Ovary (tissue), 9 donors: ENCODE measurements around the gene VPS35L. TPM values are rescaled to one million over a fixed set of nuclear protein-coding genes. Genes with fewer than 3 reads are reported as not detected.

Experiments
- DNase-seq, 5 donors: peaks; one replicate each; pipeline ENCODE4 v3.0.0-alpha.2; 2019 to 2020
- H3K27ac ChIP-seq, 2 donors: fragments of 200-600 bp; one replicate each; pipeline versions ENCODE4 v1.5.1 to v1.8.0; 2019 to 2022
- H3K27me3 ChIP-seq: fragments of 200-600 bp; one replicate; pipeline ENCODE4 v1.8.0; 2022
- H3K36me3 ChIP-seq: fragments of 200-600 bp; sonication (generic); one replicate; pipeline ENCODE4 v1.5.1; 2019
- H3K4me1 ChIP-seq: one replicate; pipeline ENCODE4 v1.8.1; 2013; ENCODE audit warnings: mild to moderate bottlenecking, moderate library complexity; ENCODE audit not compliant: insufficient read depth
- H3K4me3 ChIP-seq: fragments of 200-600 bp; sonication (generic); one replicate; pipeline ENCODE4 v1.5.1; 2017
- H3K9me3 ChIP-seq, 2 donors: fragments of 200-600 bp in 1 of 2; sonication (generic) in 1 of 2; one replicate each; pipeline versions ENCODE4 v1.5.1 to v1.8.1; 2013 to 2019; ENCODE audit warnings: mild to moderate bottlenecking in 1 of 2, moderate library complexity in 1 of 2
- CTCF ChIP-seq, 3 donors: fragments of 450-650 bp in 2 of 3; fragments of 200-600 bp in 1 of 3; IDR thresholded peaks; one replicate each; pipeline versions ENCODE4 v1.5.1 to v1.8.0; 2016 to 2022; ENCODE audit warnings: antibody characterized with exemption in 3 of 3, mild to moderate bottlenecking in 1 of 3
- EP300 ChIP-seq: sonication (generic); formaldehyde crosslinking; IDR thresholded peaks from one replicate; pipeline ENCODE4 v1.6.1; 2017; ENCODE audit warnings: antibody characterized with exemption
- POLR2A ChIP-seq: fragments of 450-650 bp; IDR thresholded peaks from one replicate; pipeline ENCODE4 v1.6.1; 2017; ENCODE audit warnings: antibody characterized with exemption, mild to moderate bottlenecking, moderate library complexity
- WGBS, 3 donors: extraction: QIAGEN DNeasy Blood & Tissue Kit in 1 of 3; methylation state at CpG; one replicate each; pipeline versions ENCODE4 v1.1.5 to v1.1.7; 2013 to 2017; 5-methylcytosine and 5-hydroxymethylcytosine counted together
- intact Hi-C, 4 donors: fragments of 100-400 bp; cut with DNase I; formaldehyde crosslinking; loops; one replicate each; pipeline versions ENCODE4 v1.11.0 to v1.15.1; 2022 to 2023
- polyA plus RNA-seq, 2 donors: library from polyadenylated mRNA; stranded (reverse); fragments of 200-250 nt in 1 of 2; fragments of 350-450 nt in 1 of 2; fragmentation: Illumina TruSeq in 1 of 2; extraction: RNeasy Lipid Tissue Mini Kit (QIAGEN cat#74804) in 1 of 2; gene quantifications; one replicate each; pipeline ENCODE4 v1.2.3, GENCODE V29; 2013 to 2014
- total RNA-seq, 7 donors: library from RNA; depleted of rRNA in 2 of 7; stranded (reverse); fragments of >200 nt in 2 of 7; fragmentation: NEBNext Ultra II Directional in 3 of 7; extraction: Animal tissue kit (Norgen Biotek cat#: 25700) in 3 of 7; gene quantifications; one replicate each; pipeline versions ENCODE4 v1.1.0 to v1.2.4, GENCODE V29; 2016 to 2023
- donor health status: DM: no; HTN: no; CAD: no; lungs with moderate emphysema.
- donor health status: DM: no; HTN: no; CAD: no.
- donor health status: Bipolar disorder and iron deficiency.
- donor health status: DM: yes; HTN: yes; CAD: no.
- donor health status: DM: no; HTN: no; CAD: no.
- donor health status: DM: yes; HTN: yes; CAD: no.

The VPS35L gene
- total and polyA plus RNA-seq, 9 donors = 28.6 to 69.6 (median 50.7) TPM

- TF ChIP-seq EP300 (no peak), CTCF (IDR thresholded peaks at IDR 0.05) (no peak), POLR2A (no peak)
- Histone ChIP-seq H3K9me3 (no peaks in the 10 kb centered on the region), H3K4me3 (no peak overlapping the region), H3K27ac (no peak overlapping the region), H3K4me1 (peaks cover 1% of the 10 kb centered on the region), H3K36me3 (no peaks in the 10 kb centered on the region), H3K27me3 (no peaks in the 10 kb centered on the region)
- no peak for DNase-seq
- WGBS, 3 donors = 56 to 58% (median 56%) methylated on average over 7 of the region's 7 CpGs
- intact Hi-C loops = no loop called here
Measured at GRCh38 chr16:19636436-19637267, 81.1 kb downstream of the VPS35L start.

GRCh38 chr16:19639986-19640421, 84.5 kb downstream of the VPS35L start:
- intact Hi-C loops = no loop called here
- DNase-seq = no peak
- H3K36me3 ChIP-seq = no peaks in the 10 kb centered on the region
- no peaks in the 10 kb centered on the region for H3K27me3 ChIP-seq
- H3K4me3 ChIP-seq = no peak overlapping the region
- WGBS, 3 donors = 27 to 46% (median 38%) methylated on average over 8 of the region's 8 CpGs
- no peak overlapping the region for H3K27ac ChIP-seq
- no peak for TF ChIP-seq EP300
- no peaks in the 10 kb centered on the region for H3K9me3 ChIP-seq
- H3K4me1 ChIP-seq = peaks cover 7% of the 10 kb centered on the region

GRCh38 chr16:19642501-19642900, 87.0 kb downstream of the VPS35L start:
- H3K36me3 ChIP-seq = no peaks in the 10 kb centered on the region
- H3K4me1 ChIP-seq = peaks cover 11% of the 10 kb centered on the region
- no peak for DNase-seq
- intact Hi-C loops = no loop called here
- no peak overlapping the region for H3K27ac ChIP-seq
- no peaks in the 10 kb centered on the region for H3K27me3 ChIP-seq
- TF ChIP-seq EP300 (no peak), POLR2A (no peak), CTCF (IDR thresholded peaks at IDR 0.05) (no peak)
- H3K4me3 ChIP-seq = no peak overlapping the region
- no peaks in the 10 kb centered on the region for H3K9me3 ChIP-seq
- WGBS, 3 donors = 49 to 73% (median 67%) methylated on average over 4 of the region's 4 CpGs

- peak; percentile 53 to 83 (median 72) for DNase-seq
- no peak for TF ChIP-seq CTCF (IDR thresholded peaks at IDR 0.05)
- TF ChIP-seq POLR2A = no peak
- TF ChIP-seq EP300 = no peak
- H3K27ac ChIP-seq = no peak overlapping the region
- H3K9me3 ChIP-seq = no peaks in the 10 kb centered on the region
- no peaks in the 10 kb centered on the region for H3K36me3 ChIP-seq
- H3K27me3 ChIP-seq = no peaks in the 10 kb centered on the region
- WGBS, 3 donors = 9 to 19% (median 13%) methylated on average over 4 of the region's 4 CpGs
- intact Hi-C loops = loop anchor here in 1 of 4 donors (5.0 kb wide), 1 partner anchor 42 kb away; no protein-coding TSS in a partner anchor
- no peak overlapping the region for H3K4me3 ChIP-seq
- peaks cover 9% of the 10 kb centered on the region for H3K4me1 ChIP-seq
Measured at GRCh38 chr16:19644877-19645276, 89.4 kb downstream of the VPS35L start.

GRCh38 chr16:19645557-19645981, 90.1 kb downstream of the VPS35L start:
- TF ChIP-seq CTCF (IDR thresholded peaks at IDR 0.05) = no peak
- TF ChIP-seq EP300 = no peak
- TF ChIP-seq POLR2A = no peak
- intact Hi-C loops = loop anchor here in 1 of 4 donors (5.0 kb wide), 1 partner anchor 42 kb away; no protein-coding TSS in a partner anchor
- no peak overlapping the region for H3K4me3 ChIP-seq
- H3K27ac ChIP-seq = peak overlapping the region in 1 of 2 donors; percentile 72
- peaks cover 9% of the 10 kb centered on the region for H3K4me1 ChIP-seq
- no peaks in the 10 kb centered on the region for H3K36me3 ChIP-seq
- peak; percentile 49 to 82 (median 77) for DNase-seq
- 35 to 49% (median 46%) methylated on average over 7 of the region's 7 CpGs for WGBS, 3 donors
- H3K27me3 ChIP-seq = no peaks in the 10 kb centered on the region
- no peaks in the 10 kb centered on the region for H3K9me3 ChIP-seq
